ENCODE results near the gene VASP. TPM values are rescaled to one million over a fixed set of nuclear protein-coding genes. Genes with fewer than 3 reads are reported as not detected.

The VASP gene
- total and polyA plus RNA-seq, 3 donors from 2014 or later = 37.7 to 57.9 (median 52.7) TPM

DNA sequence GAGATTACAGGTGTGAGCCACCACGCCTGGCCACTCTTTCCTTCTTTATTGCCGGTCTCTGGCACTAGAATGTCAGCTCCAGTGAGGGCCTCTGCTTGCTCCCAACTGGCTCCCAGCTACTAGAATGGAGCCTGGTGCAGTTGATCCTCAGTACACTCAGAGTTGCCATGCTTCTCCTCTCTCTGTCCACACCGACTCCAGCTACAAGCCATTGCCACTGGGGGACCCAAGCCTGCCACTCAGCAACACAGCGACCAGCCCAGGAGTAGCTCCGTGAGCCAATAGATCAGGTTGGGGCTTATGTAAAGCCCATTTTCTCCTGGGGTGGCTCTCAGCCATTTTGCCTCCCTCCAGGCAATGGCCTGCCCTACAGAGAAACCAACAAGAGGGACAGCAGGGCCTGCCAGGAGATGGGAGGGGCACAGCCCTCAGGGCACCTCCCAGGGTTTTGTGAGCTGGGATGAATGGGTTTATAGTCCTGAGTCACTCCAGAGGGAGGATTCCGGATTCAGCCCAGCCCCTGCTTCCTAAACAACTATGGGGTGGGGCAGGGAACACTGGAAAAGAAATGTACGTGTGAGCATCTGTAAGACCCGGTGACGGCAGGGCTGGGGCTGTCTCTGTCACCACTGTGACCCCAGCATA lies 40.8 kb downstream of the VASP start:
- 87 to 91% methylated on average over 9 of the region's 9 CpGs for WGBS, 2 donors
- H3K9me3 ChIP-seq = no peaks in the 10 kb centered on the region
- H3K4me1 ChIP-seq = no peaks in the 10 kb centered on the region
- intact Hi-C loops (cut with DNase I; ENCODE audit: low total_unique reads) = no loop called here
- TF ChIP-seq, protein P1, sequence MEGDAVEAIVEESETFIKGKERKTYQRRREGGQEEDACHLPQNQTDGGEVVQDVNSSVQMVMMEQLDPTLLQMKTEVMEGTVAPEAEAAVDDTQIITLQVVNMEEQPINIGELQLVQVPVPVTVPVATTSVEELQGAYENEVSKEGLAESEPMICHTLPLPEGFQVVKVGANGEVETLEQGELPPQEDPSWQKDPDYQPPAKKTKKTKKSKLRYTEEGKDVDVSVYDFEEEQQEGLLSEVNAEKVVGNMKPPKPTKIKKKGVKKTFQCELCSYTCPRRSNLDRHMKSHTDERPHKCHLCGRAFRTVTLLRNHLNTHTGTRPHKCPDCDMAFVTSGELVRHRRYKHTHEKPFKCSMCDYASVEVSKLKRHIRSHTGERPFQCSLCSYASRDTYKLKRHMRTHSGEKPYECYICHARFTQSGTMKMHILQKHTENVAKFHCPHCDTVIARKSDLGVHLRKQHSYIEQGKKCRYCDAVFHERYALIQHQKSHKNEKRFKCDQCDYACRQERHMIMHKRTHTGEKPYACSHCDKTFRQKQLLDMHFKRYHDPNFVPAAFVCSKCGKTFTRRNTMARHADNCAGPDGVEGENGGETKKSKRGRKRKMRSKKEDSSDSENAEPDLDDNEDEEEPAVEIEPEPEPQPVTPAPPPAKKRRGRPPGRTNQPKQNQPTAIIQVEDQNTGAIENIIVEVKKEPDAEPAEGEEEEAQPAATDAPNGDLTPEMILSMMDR (IDR thresholded peaks at IDR 0.05) = no peak
- no peak for TF ChIP-seq POLR2A (IDR thresholded peaks at IDR 0.05)
- no peak overlapping the region for H3K4me3 ChIP-seq
- H3K27me3 ChIP-seq = no peaks in the 10 kb centered on the region
- no peak overlapping the region for H3K27ac ChIP-seq
- H3K36me3 ChIP-seq (ENCODE audit: low read depth, missing control alignments) = no peaks in the 10 kb centered on the region
- no peak for DNase-seq

DNA sequence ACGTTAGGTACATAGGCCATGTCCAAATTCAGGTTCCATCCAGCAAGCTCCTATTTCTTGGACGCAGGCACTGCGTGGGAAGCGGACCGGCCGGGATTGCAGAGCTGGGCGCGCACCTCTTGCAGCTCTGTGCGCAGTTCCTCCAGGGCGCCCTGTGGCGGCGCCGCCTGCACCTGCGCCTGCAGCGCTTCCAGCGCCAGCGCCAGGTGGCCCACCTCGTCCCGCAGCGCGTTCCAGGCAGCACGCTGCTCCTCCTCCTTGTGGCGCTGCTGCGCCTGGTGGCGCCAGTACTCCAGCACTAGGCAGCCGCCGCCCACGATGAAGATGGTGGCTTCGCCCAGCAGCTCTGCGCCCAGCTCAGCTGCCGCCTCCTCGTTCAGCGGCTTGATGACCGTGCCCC lies 46.2 kb downstream of the VASP start:
- intact Hi-C loops (cut with DNase I; ENCODE audit: low total_unique reads) = no loop called here
- no peak for TF ChIP-seq POLR2A (IDR thresholded peaks at IDR 0.05)
- TF ChIP-seq, protein P1 (IDR thresholded peaks at IDR 0.05) = no peak
- H3K27ac ChIP-seq = no peak overlapping the region
- no peak for DNase-seq
- H3K4me1 ChIP-seq = no peaks in the 10 kb centered on the region
- H3K9me3 ChIP-seq = no peaks in the 10 kb centered on the region
- no peak overlapping the region for H3K4me3 ChIP-seq
- no peaks in the 10 kb centered on the region for H3K27me3 ChIP-seq
- H3K36me3 ChIP-seq (ENCODE audit: low read depth, missing control alignments) = no peaks in the 10 kb centered on the region
- 70% methylated on average over 34 of the region's 34 CpGs; no CpG with 5 or more reads in 1 of the 2 donors for WGBS, 2 donors

DNA sequence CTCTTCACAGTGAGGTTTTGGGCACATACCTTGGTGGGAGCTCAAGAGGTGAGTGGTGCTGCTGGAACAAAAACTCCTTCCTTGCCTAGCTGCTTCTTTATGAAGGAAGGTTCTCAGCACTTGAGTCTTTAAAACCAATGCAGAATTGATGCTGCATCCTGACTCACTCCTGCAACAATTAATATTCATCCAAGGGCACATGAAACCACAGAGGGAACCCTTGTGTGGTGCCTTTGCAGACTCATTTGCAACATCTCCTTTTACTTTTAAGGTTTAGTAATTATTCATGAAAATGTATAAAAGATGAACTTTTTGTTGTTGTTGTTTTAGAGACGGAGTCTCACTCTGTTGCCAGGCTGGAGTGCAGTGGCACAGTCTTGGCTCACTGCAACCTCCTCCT lies 47.2 kb downstream of the VASP start:
- no peak for TF ChIP-seq POLR2A (IDR thresholded peaks at IDR 0.05)
- Histone ChIP-seq H3K36me3 (ENCODE audit: low read depth, missing control alignments) (no peaks in the 10 kb centered on the region), H3K4me1 (no peaks in the 10 kb centered on the region), H3K9me3 (no peaks in the 10 kb centered on the region), H3K4me3 (no peak overlapping the region), H3K27me3 (no peaks in the 10 kb centered on the region), H3K27ac (no peak overlapping the region)
- WGBS, 2 donors = 89 to 96% methylated on average over 1 of the region's 1 CpG
- no peak for DNase-seq
- intact Hi-C loops (cut with DNase I; ENCODE audit: low total_unique reads) = no loop called here

DNA sequence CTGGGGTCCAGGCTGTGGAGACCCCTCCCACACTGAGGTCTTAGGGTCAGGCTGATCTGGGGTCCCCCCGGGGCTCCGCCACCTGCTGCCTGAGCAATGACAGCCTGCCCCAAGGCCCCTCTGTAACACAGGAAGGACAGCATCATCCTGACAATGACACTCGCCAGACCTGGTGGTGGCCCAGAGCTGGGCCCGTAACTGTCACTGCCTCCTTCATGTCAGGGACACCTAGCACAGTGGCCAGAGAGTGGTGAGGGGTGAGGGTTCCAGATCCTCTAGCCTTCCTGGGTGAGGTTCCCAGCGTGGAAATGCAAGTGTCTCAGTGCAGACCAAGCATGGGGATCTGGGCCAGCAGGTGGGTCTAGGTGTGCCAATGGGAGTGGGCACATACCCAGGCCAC lies 49.6 kb downstream of the VASP start:
- Histone ChIP-seq H3K4me1 (no peaks in the 10 kb centered on the region), H3K9me3 (no peaks in the 10 kb centered on the region), H3K4me3 (no peak overlapping the region), H3K27me3 (no peaks in the 10 kb centered on the region), H3K27ac (no peak overlapping the region), H3K36me3 (ENCODE audit: low read depth, missing control alignments) (no peaks in the 10 kb centered on the region)
- DNase-seq = no peak
- intact Hi-C loops (cut with DNase I; ENCODE audit: low total_unique reads) = no loop called here
- TF ChIP-seq POLR2A (IDR thresholded peaks at IDR 0.05) = no peak
- TF ChIP-seq, protein P1 (IDR thresholded peaks at IDR 0.05) = no peak
- WGBS, 2 donors = 96 to 100% methylated on average over 1 to 3 of the region's 5 CpGs

DNA sequence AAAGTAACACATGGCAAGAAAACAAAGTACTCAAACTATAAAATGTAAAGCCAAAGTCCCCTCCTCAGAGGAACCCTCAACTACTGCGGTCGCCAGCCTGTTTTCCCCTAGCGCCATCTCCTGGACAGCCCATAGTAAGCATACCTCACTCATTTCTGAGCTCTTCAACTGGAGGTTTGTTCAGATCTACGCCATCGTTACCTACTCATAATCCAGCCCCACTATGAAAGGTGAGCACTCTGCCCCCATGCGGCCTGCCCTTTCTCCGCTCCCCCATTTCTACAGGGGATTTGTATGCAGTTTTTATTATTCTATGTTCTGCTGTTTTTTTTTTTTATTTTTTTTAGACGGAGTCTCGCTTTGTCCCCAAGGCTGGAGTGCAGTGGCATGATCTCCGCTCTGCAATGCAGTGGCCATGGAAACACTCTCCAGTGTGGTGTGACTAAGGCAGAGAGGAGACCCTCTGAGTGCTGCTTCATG lies 51.2 kb downstream of the VASP start:
- H3K4me3 ChIP-seq = no peak overlapping the region
- H3K9me3 ChIP-seq = no peaks in the 10 kb centered on the region
- H3K36me3 ChIP-seq (ENCODE audit: low read depth, missing control alignments) = no peaks in the 10 kb centered on the region
- H3K4me1 ChIP-seq = peaks cover 8% of the 10 kb centered on the region
- WGBS, 2 donors = 60 to 63% methylated on average over 10 of the region's 10 CpGs
- H3K27me3 ChIP-seq = no peaks in the 10 kb centered on the region
- DNase-seq = peak; percentile 49
- no peak overlapping the region for H3K27ac ChIP-seq
- TF ChIP-seq, protein P1 (IDR thresholded peaks at IDR 0.05) = peak in 1 of 3 experiments; percentile 50
- TF ChIP-seq POLR2A (IDR thresholded peaks at IDR 0.05) = no peak
- intact Hi-C loops (cut with DNase I; ENCODE audit: low total_unique reads) = no loop called here

Data from testis (tissue), 3 donors.